Neural cell (in vitro differentiated cells): ENCODE results near the gene PLD2. TPM values are rescaled to one million over a fixed set of nuclear protein-coding genes. Genes with fewer than 3 reads are reported as not detected.

Source experiments
- H2AFZ ChIP-seq: fragments of 200-600, 300-800 bp; sonication (generic), shearing (Covaris generic); 2 replicates; pipeline ENCODE4 v1.6.0; 2014; ENCODE audit warnings: low read depth, mild to moderate bottlenecking, antibody characterized with exemption, low read length, moderate library complexity
- H3F3A ChIP-seq: fragments of 200-600 bp; shearing (Covaris generic); 2 replicates; pipeline ENCODE4 v1.6.1; 2016; ENCODE audit warnings: mild to moderate bottlenecking, moderate library complexity, mixed read lengths, antibody characterized with exemption, low read length; ENCODE audit not compliant: insufficient read depth, poor library complexity, severe bottlenecking
- H3K27ac ChIP-seq: fragments of 200-600, 300-800 bp; sonication (generic), shearing (Covaris generic); 2 replicates; pipeline ENCODE4 v1.5.1; 2014; ENCODE audit warnings: mild to moderate bottlenecking, low read length, moderate library complexity
- H3K27me3 ChIP-seq: fragments of 300-800, 200-600 bp; sonication (generic), shearing (Covaris generic); 2 replicates; pipeline ENCODE4 v1.6.0; 2014; ENCODE audit warnings: mild to moderate bottlenecking, low read depth, low read length, moderate library complexity; ENCODE audit not compliant: insufficient read depth
- H3K36me3 ChIP-seq: fragments of 300-800, 200-600 bp; sonication (generic), shearing (Covaris generic); 2 replicates; pipeline ENCODE4 v1.5.1; 2014; ENCODE audit warnings: mild to moderate bottlenecking, antibody characterized with exemption, low read length, moderate library complexity; ENCODE audit not compliant: insufficient read depth
- H3K4me2 ChIP-seq: fragments of 300-800, 200-600 bp; sonication (generic), shearing (Covaris generic); 2 replicates; pipeline ENCODE4 v1.6.0; 2014; ENCODE audit warnings: mild to moderate bottlenecking, low read length
- H3K4me3 ChIP-seq: fragments of 300-800, 200-600 bp; sonication (generic), shearing (Covaris generic); 2 replicates; pipeline ENCODE4 v1.5.1; 2014; ENCODE audit warnings: mild to moderate bottlenecking, low read length, moderate library complexity
- H3K79me2 ChIP-seq: fragments of 200-600 bp; shearing (Covaris generic); replicated peaks from 2 replicates; pipeline ENCODE4 v1.6.0; 2014; ENCODE audit warnings: mild to moderate bottlenecking, low read length, moderate library complexity; ENCODE audit not compliant: insufficient read depth
- H3K9ac ChIP-seq: fragments of 300-800, 200-600 bp; sonication (generic), shearing (Covaris generic); 2 replicates; pipeline ENCODE4 v1.6.1; 2016; ENCODE audit warnings: mild to moderate bottlenecking, low read length, mixed read lengths
- H3K9me2 ChIP-seq: fragments of 200-600 bp; shearing (Covaris generic); 2 replicates; pipeline ENCODE4 v1.6.1; 2016; ENCODE audit warnings: mild to moderate bottlenecking, low read length, mixed read lengths; ENCODE audit not compliant: insufficient read depth
- H3K9me3 ChIP-seq: fragments of 200-600, 300-800 bp; sonication (generic), shearing (Covaris generic); 2 replicates; pipeline ENCODE4 v1.6.1; 2016; ENCODE audit warnings: mild to moderate bottlenecking, mixed run types, low read length, moderate library complexity, mixed read lengths
- H4K20me1 ChIP-seq: fragments of 200-600 bp; shearing (Covaris generic); 2 replicates; pipeline ENCODE4 v1.6.1; 2016; ENCODE audit warnings: mild to moderate bottlenecking, mixed run types; ENCODE audit not compliant: insufficient read depth
- CTCF ChIP-seq: fragments of 450-650 bp; IDR thresholded peaks from 2 replicates; pipeline ENCODE4 v1.5.1; 2014; ENCODE audit warnings: antibody characterized with exemption, mild to moderate bottlenecking, moderate library complexity; ENCODE audit not compliant: poor library complexity, severe bottlenecking
- EP300 ChIP-seq: fragments of 450-650 bp; conservative IDR thresholded peaks from 2 replicates; pipeline ENCODE4 v1.6.1; 2014; ENCODE audit warnings: antibody characterized with exemption, mild to moderate bottlenecking, moderate library complexity; ENCODE audit not compliant: poor library complexity, severe bottlenecking
- EZH2 ChIP-seq: fragments of 200-600, 300-800 bp; shearing (Covaris generic), sonication (generic); IDR thresholded peaks from 2 replicates; pipeline ENCODE4 v1.6.1; 2014; ENCODE audit warnings: antibody characterized with exemption, low read length, borderline replicate concordance, mild to moderate bottlenecking; ENCODE audit not compliant: insufficient read depth, poor library complexity, severe bottlenecking
- MXI1 ChIP-seq: fragments of 450-650 bp; conservative IDR thresholded peaks from 2 replicates; pipeline ENCODE4 v1.6.1; 2014; ENCODE audit warnings: antibody characterized with exemption, mild to moderate bottlenecking; ENCODE audit not compliant: poor library complexity, severe bottlenecking
- POLR2AphosphoS5 ChIP-seq: IDR thresholded peaks from 2 replicates; pipeline ENCODE4 v1.6.1; 2012
- RAD21 ChIP-seq: fragments of 450-650 bp; conservative IDR thresholded peaks from 2 replicates; pipeline ENCODE4 v1.6.1; 2014; ENCODE audit warnings: antibody characterized with exemption, mild to moderate bottlenecking, moderate library complexity
- REST ChIP-seq: IDR thresholded peaks from 2 replicates; pipeline ENCODE4 v1.6.1; 2012; ENCODE audit warnings: borderline replicate concordance
- SMC3 ChIP-seq: fragments of 450-650 bp; conservative IDR thresholded peaks from 2 replicates; pipeline ENCODE4 v1.6.1; 2014; ENCODE audit warnings: antibody characterized with exemption, mild to moderate bottlenecking, moderate library complexity; ENCODE audit not compliant: poor library complexity
- TAF1 ChIP-seq: IDR thresholded peaks from 2 replicates; pipeline ENCODE4 v1.6.1; 2012; ENCODE audit warnings: low read depth
- polyA plus RNA-seq: library from polyadenylated mRNA; depleted of rRNA; stranded (reverse); fragments of >200 nt; gene quantifications from 2 replicates; pipeline ENCODE4 v1.2.3, GENCODE V29; 2014

The PLD2 gene
- polyA plus RNA-seq, 1 donor from 2014 or later = 2.0 TPM

- no peaks in the 10 kb centered on the region for H4K20me1 ChIP-seq
- no peak overlapping the region for H3K27ac ChIP-seq
- H2AFZ ChIP-seq = no peak overlapping the region
- H3K79me2 ChIP-seq = no peaks in the 10 kb centered on the region
- H3F3A ChIP-seq = no peaks in the 10 kb centered on the region
- H3K9ac ChIP-seq = no peak overlapping the region
- H3K4me2 ChIP-seq = no peak overlapping the region
- TF ChIP-seq EP300 (no peak), SMC3 (no peak), POLR2AphosphoS5 (no peak), TAF1 (no peak), CTCF (no peak), RAD21 (no peak)
- H3K9me3 ChIP-seq = no peaks in the 10 kb centered on the region
- H3K27me3 ChIP-seq = no peaks in the 10 kb centered on the region
- no peaks in the 10 kb centered on the region for H3K9me2 ChIP-seq
- H3K4me3 ChIP-seq = no peak overlapping the region
- no peaks in the 10 kb centered on the region for H3K36me3 ChIP-seq
These were observed 45.7 kb downstream of the PLD2 start for GRCh38 chr17:4852567-4853207.

- Histone ChIP-seq H2AFZ (no peak overlapping the region), H3K4me2 (no peak overlapping the region), H3K4me3 (no peak overlapping the region), H3K27ac (peak overlapping the region; percentile 65), H3K9me2 (no peaks in the 10 kb centered on the region), H3K79me2 (no peaks in the 10 kb centered on the region), H3K27me3 (no peaks in the 10 kb centered on the region), H4K20me1 (no peaks in the 10 kb centered on the region), H3F3A (no peaks in the 10 kb centered on the region), H3K9ac (no peak overlapping the region), H3K36me3 (no peaks in the 10 kb centered on the region), H3K9me3 (no peaks in the 10 kb centered on the region)
- no peak for TF ChIP-seq POLR2AphosphoS5
- no peak for TF ChIP-seq TAF1
- no peak for TF ChIP-seq EZH2
- TF ChIP-seq SMC3 = no peak
- no peak for TF ChIP-seq CTCF
- no peak for TF ChIP-seq REST
- TF ChIP-seq RAD21 = no peak
- no peak for TF ChIP-seq EP300
- TF ChIP-seq MXI1 = no peak
These were observed 46.3 kb downstream of the PLD2 start for GRCh38 chr17:4853208-4853671.
